AG09319 (cell line): ENCODE measurements around the gene OR4K5.

Experiments used
- DNase-seq: peaks from one replicate; pipeline ENCODE4 v3.0.0-alpha.2; 2010; ENCODE audit warnings: low read depth; ENCODE audit errors: extremely low read depth
- TF ChIP-seq, protein P1 (sequence below): IDR thresholded peaks from 2 replicates; pipeline ENCODE4 v1.5.1; 2011; ENCODE audit warnings: low read depth, mild to moderate bottlenecking, inconsistent platforms, low read length, moderate library complexity

Gene OR4K5

DNA sequence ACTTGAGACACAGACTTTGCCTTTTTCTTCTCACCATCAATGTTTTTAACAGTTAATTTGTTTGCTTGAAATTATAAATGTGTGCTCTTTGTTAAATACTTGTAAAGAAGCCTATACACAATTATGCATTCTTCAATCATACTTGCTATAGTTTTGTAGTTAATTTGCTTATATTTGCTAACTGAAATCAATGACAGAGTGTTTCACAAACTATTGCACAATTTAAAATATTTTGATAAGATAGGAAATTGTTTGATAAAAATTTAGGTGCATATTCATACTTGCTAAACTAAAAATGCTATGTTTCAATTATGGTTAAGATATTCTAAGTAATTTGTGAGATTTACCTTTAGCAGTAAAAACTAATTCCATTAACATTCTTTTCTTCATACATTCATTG, 13.7 kb upstream of the OR4K5 start:
- TF ChIP-seq, protein P1, sequence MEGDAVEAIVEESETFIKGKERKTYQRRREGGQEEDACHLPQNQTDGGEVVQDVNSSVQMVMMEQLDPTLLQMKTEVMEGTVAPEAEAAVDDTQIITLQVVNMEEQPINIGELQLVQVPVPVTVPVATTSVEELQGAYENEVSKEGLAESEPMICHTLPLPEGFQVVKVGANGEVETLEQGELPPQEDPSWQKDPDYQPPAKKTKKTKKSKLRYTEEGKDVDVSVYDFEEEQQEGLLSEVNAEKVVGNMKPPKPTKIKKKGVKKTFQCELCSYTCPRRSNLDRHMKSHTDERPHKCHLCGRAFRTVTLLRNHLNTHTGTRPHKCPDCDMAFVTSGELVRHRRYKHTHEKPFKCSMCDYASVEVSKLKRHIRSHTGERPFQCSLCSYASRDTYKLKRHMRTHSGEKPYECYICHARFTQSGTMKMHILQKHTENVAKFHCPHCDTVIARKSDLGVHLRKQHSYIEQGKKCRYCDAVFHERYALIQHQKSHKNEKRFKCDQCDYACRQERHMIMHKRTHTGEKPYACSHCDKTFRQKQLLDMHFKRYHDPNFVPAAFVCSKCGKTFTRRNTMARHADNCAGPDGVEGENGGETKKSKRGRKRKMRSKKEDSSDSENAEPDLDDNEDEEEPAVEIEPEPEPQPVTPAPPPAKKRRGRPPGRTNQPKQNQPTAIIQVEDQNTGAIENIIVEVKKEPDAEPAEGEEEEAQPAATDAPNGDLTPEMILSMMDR: no peak
- no peak for DNase-seq

DNA sequence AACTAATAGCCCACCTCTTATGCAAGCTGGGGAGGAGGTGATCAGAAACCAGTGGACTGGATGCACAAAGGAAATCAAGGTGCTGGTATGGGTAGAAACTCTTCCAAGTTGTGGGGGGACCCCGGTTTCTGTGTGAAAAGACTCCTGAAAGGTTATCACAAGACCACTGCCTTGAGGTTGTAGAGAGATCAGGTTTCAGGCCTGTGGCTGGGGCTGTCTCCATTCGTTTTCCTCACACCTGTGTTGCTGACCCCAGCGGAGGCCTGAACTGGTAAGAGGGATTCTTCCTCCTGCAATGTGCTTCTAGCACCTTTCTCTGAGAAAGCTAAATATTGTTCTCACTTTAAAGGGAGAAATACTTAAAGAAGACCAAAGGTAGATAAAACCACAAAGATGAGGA, 9.3 kb upstream of the OR4K5 start:
- TF ChIP-seq, protein P1: no peak
- DNase-seq: no peak

DNA sequence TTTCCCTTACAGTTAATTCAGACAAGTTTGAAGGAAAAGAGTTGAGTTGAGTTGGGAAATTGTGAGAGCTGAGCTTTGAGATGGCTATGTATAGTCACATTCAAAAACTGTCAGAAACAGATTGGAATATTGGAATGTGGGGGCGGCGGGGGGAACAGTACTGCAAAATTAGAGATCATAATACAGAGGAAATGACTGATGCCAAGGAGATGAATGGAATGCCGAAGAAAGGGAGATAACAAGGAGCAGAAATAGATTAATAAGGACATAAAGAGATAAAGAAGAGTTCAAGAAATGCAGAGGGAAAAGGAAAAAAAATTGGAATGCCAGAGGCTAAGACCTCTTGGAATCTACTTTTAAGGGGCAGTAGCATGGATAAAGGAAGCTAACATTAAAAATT, 3.2 kb upstream of the OR4K5 start:
- TF ChIP-seq, protein P1: no peak
- no peak for DNase-seq

DNA sequence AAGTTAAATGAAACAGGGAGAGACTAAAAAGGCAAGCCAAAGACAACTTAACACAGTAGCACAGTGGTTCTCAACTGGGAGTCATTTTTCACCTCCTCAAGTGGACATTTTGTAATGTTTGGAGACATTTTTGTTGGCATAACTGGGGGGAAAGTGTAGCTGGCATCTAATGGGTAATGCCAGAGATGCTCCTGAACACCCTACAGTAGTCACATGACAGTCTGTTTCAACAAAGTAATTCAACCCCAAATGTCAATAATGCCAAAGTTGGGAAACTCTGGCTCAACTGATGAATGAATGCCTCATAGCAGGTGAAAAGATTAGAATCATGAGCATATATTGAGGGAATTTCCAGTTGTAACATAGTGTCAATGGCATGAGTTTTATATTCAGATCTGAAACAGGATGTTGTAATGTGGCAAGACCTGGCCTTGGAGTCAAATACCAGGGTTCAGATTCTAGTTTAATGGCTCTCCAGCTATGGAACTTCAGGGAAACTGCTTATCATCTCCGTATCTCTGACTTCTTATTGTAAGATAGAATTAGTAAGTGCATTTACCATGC, 2.4 kb upstream of the OR4K5 start:
- DNase-seq: no peak
- TF ChIP-seq, protein P1: no peak

DNA sequence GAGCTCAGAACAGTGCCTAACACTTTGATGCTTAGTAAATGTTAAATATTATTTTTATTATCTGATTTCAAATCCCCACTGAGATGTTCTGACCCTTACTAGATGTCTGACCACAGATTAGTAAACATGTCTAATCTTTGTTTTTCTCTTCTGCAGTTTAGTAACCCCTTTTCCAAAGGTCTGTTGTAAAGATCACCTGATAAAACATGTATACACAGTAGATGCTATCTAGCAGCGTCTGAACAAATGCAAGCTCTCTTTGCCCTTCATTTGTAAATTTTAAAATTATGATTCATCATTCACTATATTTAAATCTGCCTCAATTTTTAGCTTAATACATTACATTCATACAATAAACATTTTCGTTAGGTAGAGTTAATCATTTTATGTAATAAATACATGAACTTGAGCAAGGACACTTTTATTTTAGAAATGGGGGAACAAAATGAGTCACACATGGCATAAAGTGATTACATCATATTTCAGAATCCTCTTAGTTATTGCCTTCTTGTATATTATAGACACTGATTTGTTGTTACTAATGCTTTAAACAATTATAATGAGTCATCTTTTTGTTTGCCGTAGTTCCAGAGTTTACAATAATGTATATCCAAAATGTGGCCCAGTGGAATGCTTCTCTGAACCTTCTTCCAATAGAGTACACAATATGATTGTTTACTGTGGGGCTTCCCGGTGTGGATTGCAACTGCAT, 1.7 kb upstream of the OR4K5 start:
- TF ChIP-seq, protein P1: no peak
- no peak for DNase-seq

DNA sequence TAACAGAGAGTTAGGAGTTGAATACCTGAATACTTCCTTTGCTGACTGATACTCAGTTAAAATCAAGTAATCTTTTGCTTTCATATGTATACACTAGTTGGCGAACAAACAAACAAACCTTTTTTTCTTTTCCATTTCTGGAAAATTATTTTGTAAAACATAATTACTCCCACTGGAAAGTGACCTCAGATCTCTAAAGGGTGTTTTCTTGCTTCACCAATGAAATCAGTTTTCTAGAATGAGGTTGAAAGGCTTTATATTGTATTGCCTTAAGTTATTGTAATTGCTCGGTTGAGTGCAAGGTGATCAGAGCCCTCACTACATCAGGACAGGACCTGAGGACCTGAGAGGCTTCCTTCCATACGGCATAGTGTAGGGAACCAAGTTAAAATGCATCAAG, 10.2 kb downstream of the OR4K5 start, which contains the start of gene OR4K1:
TSS of gene OR4K1 (plus strand) at position 301 of the 400 bp plus-strand sequence. CDS start 4,750 bp downstream, outside the sequence.
- TF ChIP-seq, protein P1: no peak
- no peak for DNase-seq

DNA sequence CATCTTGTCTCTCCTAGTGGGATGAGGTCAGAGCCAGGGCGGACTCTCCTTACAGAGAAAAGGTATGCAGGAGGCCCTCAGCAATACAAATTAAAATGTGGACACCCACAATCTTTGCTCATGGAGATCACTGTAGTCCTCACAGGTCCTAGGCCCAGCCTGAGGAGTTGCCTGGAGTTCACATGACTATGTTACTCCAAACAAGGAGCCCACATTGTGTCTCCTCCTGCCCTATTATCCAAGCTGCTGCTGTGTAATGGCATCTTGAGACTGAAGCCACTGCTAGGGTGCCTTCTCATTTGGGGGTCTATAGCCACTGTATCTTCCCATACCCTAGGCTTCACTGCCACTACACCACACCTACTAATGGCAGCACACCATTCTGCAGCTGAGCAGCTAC, 21.3 kb downstream of the OR4K5 start:
- TF ChIP-seq, protein P1: no peak
- no peak for DNase-seq
